Medulla oblongata (tissue), 1 donor: ENCODE results near the gene PPP1R3F.
"Not testable (repeated sequence)": the region's sequence is repeated elsewhere in the genome, so short reads cannot be mapped to it uniquely, and the experiment has no call there.

Experiments
- DNase-seq: peaks from one replicate; pipeline ENCODE4 v3.0.0-alpha.2; 2015; ENCODE audit errors: extremely low spot score

The PPP1R3F gene

DNA sequence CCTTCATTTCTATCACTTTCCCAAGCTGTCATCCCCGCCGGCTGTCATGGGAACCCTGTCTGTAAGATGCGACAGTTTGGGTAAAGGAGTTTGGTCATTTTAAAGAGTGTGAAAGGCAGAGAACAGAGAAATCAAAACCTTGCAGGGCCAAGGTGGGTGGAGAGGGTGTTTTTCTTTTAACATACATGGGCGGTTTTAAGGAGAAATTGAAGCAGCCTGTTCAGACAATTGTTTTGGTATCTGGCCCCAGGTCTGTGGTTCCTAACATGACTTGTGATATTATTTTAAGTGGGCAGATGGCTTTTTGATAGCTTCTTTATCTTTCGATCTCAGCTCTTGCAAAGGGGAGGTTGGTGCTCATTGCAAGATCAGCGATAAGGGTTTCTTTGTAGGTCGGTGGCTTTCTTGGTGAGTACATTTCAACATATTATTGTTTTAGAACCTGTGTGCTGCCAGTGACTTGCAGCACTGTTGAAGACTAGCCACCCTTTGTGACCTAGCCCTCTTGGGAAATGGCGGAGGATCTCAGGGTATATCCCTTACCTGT is 3.7 kb downstream of the PPP1R3F start:
- no peak for DNase-seq

DNA sequence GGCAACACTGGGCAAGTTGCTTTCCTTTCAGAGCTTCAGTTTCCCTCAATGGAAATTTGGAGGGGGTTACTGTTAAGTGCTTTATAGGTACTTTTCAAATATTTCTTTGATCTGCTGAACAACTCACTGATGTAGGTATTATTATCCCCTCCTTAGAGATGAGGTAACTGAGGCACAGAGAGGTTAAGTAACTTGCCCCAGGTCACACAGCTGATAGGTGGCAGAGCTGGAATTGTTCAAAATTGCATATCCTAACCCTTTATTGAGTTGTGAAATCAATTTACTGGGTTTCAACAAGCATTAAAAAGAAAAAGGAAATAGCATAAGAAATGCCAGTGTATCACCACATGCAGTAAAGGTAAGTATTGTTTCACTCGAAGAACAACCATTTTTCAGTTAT is 6.6 kb downstream of the PPP1R3F start:
- no peak for DNase-seq

DNA sequence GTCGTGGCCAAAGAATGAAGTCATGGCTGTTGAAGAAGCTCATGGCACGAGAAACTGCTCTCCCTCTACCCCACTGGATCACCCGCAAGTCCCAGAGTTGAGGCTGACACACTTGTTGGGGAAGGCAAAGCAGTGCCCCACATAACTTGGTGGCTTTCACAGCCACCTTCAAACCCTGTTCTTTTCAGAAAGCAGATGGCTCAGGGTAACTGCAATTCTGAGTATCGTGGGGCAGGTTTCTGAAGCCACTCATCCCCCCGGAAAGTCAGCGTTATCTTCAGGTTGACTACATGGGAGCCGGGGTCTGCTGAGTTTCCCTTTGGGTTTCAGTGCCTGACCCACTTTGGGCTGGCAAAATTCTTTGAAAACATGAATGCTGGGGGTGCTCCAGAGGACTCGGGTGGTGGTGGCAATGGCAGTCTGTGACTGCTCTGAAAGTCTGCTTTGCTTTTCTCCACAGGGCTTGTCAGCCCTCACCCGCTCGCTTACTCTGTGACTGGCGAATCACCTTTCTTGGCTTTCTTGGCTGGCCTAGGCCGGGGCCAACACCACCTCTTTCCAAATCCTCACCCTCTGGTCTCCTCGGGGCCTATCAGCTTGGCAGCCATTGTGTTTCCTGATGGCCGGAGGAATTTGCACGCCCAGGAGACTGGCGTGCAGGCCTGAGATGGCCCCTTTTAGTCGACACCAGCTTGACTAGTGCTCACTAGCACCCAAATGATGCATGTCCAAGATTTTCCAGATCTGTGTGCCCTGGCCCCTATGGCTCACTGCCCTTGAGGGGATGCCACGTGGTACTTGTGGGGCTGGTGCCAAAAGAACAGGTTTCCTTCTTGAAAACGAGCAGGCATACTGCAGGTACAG is 7.3 kb downstream of the PPP1R3F start:
- DNase-seq, result no peak

DNA sequence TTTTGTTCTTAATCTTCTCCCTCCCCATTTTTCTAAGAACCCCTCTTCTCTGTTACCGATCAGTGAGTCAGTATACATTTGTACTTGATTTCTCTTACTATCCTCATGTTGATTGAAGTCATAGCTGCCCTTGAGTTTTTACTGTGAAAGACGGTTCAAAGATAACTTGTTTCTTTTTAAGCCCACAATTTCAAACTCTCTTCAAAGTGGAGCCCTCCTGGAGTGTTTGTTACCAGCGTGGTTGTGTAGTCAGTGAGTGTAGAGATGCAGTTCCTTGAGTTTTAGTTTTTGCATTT is 7.9 kb downstream of the PPP1R3F start:
- DNase-seq, result no peak

DNA sequence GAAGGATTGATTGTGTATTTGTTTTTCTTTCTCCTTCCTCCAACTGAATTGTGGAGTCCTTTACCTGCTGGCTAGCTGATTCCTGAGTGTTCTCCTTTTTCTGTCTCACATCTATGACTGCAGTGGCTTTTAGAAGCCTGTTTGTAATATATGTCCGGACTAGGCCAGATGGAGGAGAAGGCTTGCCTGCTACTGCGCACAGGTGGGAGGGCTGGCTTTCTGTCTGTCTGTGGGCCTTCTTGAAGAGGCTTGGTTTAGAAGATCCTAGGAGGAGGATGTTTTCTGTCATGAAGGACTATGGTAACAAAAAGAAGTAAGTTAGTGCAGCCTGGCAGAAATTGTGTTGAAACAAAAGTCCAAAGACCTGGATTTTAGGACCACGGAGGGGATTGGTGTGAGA is 8.5 kb downstream of the PPP1R3F start:
- no peak for DNase-seq

DNA sequence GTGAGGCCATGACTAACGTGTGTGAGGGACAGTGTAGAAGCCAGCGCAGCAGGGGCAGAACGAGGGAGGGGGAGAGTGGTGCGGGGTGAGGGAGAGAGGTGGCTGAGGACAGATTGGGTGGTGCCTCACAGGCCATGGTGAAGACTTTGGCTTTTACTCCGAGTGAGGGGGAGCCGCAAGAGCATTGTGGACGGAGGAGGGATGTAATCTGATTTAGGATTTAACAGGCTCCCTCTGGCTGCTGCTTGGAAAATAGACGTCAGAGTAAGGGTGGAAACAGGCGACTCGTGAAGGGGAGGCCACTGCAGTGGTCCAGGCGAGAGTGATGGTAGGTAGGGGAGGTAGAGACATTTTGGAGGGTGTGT is 13.0 kb downstream of the PPP1R3F start:
- DNase-seq, result no peak

DNA sequence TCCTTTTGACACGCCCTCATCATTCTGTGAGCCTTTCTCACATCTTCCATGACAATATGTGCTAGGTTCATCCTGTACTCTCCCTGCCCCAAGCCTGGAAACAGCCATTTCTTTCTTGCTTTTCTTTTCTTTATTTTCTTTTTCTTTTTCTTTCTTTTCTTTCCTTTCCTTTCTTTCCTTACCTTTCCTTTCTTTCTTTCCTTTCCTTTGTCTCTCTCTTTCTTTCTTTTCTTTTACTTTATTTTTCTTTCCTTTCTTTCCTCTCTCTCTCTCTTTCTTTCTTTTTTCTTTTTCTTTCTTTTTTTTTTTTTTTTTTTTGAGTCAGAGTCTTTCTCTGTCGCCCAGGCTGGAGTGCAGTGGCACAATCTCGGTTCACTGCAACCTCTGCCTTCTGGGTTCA is 14.6 kb downstream of the PPP1R3F start:
- DNase-seq, result no peak

DNA sequence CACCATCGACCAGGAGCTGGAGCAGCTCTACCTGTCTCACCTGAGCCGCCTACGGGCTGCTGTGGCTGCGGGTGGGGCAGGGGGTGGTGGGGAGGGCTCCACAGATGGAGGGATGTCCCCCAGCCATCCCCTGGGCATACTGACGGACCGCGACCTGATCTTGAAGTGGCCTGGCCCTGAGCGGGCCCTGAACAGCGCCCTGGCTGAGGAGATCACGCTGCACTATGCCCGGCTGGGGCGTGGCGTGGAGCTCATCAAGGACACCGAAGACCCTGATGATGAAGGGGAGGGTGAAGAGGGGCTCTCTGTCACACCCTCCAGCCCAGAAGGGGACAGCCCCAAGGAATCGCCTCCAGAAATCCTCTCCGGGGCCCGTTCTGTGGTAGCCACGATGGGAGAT is 16.5 kb downstream of the PPP1R3F start:
- DNase-seq, result no peak

DNA sequence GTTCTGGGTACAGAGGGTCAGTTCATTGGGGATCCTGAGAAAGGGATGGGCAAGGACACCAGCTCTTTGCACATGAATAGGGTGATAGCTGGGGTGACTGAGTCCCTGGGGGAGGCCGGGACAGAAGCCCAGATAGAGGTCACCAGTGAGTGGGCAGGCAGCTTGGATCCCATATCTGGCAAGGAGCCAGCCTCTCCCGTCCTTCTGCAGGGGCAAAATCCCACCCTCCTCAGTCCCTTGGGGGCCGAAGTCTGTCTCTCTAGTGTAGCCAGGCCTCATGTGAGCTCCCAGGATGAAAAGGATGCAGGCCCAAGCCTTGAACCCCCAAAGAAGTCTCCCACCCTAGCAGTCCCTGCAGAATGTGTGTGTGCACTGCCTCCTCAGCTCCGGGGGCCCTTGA is 17.0 kb downstream of the PPP1R3F start:
- DNase-seq, result no peak

DNA sequence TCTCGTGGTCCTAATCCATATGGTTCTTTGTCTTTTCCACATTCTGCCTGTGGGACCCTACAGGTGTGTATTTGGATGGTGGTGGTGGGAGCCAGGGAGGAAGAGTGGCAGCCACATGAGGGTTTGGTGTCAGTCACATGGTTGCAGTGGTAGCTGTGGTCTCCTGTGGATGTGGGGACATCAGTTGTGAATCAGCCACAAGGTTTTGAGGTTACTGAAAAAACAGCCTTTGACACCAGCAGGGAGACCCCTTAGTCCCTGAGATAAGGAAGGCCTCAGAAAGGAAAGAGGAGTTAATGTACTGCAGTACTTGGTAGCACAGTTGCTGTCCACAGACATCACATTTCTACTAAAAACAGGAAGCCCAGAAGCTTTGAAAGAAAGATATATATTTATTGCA is 18.1 kb downstream of the PPP1R3F start:
- no peak for DNase-seq

DNA sequence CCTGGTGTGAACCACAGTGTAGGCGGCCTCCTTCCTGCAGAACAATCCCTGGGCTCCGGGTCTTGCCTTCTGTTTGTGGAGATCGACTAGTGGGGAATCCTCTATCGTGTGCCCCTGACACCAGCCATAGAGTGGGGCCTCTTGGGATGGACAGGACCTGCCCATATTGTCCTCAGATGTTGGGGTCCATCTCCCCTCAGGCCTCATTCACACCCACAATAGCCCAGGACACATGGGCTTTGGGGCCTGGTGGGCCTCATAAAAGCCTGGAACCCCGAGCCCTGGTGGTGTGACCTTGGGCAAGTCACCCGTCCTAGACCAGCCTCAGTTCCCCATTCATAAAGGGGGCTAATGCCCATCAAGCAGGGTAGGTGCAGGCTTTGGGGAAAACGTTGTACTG is 20.6 kb downstream of the PPP1R3F start:
- no peak for DNase-seq

DNA sequence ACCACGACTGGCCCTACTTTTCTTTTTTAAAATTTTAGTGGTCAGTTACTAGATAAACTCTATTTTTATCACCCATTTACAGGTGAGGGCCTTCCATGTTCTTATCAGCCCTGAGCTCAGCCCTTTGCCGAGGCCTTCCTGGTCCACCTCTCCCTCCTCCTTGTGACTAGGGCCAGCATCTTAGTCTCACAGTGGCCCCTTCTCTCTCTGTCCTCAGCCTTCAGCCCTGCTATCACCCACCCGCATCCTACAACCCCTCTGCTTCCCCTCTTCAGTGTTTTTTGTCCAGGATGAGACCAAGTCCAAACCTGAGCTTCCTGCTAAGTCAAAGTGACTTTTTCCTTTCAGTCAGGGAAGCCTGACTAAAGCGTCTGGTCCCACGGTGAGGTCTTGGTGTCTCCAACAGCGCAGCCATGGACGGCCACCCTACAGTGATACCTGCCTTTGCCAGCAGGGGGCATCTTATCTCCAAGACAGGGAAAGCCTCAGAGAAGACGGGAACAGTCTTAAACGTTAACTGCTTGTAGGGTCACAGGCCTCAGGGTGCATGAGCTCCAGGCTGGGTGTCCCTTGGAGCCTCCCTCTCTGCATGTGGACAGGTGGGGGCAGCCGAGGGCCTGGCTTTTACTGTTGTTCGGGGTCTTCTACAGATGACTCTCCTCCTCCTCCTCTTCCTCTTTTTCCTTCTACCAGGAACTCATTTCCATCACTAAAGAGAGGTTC is 22.2 kb downstream of the PPP1R3F start:
- peak; percentile 57 for DNase-seq

DNA sequence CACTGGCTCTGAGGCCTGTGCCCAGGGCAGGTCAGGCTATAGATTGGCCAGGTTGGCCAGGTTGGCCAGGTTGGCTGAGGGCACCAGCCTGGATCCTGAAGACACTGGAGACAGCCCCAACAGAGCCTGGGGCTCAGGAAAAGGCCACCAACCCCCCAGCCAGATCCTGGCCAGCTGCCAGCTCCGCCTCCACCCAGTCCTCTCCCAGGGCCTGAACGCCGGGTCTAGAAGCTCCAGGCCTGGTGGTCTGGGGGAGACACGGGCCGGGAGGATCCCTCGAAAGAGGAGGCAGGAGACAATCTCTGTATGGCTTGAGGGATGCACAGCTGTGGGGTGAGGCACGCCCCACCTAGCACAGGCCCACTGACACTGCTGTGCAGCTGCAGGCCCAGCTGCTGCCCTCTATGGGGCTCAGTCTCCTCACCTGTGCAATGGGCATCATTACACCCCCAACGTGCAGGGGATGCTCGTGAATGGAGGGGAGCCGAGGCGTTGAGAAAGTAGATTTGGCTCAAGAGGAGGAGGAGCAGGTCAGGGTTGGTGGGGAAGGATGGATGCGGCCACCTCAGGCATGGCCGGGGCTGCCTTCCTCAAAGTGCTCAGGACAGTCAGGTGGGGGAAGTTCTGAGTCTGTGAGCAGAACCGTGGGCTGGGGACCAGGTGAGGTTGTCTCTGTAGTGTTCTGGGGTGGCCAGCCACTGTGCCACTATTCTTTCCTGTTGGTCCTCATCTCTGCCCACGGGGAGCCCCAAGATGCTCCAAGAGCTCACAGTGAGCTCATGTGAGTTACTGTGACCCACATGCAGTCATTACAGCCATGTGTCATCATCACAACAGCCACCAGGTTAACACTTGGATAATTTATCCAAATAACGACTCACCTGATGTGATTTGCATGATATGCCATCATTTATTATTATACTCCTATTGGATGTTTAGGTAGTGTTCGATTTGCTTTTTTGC is 23.1 kb downstream of the PPP1R3F start:
- no peak for DNase-seq

DNA sequence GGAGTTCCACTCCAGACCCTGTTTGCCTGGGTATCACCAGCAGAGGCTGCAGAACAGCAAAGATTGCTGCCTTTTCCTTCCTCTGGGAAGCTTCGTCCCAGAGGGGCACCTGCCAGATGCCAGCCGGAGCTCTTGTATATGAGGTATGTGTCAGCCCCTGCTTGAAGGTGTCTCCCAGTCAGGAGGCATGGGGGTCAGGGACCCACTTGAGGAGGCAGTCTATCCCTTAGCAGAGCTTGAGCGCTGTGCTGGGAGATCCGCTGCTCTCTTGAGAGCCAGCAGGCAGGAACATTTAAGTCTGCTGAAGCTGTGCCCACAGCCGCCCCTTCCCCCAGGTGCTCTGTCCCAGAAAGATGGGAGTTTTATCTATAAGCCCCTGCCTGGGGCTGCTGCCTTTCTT is 29.7 kb downstream of the PPP1R3F start:
- DNase-seq, result not testable (repeated sequence)

DNA sequence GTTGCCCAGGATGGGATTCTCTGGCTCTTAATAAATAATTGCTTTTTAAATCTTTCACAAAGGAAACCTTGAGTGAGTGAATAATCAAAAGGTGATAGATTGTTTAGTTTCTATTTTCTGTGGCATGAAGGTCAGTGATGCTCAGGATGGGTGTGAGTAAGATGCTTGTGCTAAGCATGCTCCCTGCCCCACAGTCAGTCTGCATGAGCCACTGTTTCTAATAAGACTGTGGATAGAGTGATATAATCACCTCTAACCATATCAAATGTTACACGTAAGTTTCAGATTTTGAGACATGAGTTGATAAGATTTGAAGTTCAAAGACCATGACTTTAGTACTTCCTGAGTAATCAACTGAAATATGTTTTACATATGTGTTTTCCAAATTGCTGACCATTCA is 31.1 kb downstream of the PPP1R3F start:
- no peak for DNase-seq

DNA sequence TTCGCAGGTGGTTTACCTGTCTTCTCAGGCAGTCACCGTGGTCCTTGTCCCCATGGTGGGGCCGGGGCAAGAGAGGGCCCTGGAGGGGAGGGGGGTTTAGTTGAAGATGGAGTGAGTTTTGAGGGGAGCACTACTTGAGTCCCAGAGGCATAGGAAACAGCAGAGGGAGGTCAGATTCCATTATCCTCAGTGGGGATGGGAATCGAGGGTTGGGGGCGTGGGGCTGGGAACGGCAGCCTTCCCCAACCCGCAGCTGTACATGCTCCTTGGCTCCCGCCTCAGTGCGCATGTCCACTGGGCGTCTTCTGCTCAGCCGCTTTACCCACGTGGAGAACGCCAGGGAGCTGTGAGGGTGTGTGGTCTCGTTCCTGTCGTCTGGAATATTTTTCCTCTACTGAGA is 33.8 kb downstream of the PPP1R3F start, which contains the start of gene GAGE10:
Gene GAGE10 (plus strand): TSS at position 301 of the 400 bp plus-strand sequence. CDS start 1,214 bp downstream, outside the sequence.
- no peak for DNase-seq

DNA sequence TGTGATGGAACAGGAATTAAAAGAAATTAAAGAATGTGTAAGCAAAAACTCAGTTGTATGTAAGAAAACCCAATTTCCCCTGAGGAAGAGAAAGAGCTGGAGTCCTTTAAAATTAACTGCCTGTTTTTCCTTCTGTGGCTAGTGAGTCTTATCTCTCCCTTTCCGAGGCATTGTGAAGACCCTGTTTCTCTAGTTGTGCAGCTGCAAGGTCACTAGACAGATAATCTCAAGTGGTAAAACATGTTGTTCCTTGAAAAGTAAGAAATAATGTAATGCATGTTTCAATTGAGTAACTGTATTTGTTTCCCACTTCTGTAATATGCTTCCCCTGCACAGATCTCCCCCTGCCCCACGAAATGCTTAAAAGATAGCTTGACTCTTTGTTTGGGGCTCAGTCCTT is 38.2 kb downstream of the PPP1R3F start:
- not testable (repeated sequence) for DNase-seq

DNA sequence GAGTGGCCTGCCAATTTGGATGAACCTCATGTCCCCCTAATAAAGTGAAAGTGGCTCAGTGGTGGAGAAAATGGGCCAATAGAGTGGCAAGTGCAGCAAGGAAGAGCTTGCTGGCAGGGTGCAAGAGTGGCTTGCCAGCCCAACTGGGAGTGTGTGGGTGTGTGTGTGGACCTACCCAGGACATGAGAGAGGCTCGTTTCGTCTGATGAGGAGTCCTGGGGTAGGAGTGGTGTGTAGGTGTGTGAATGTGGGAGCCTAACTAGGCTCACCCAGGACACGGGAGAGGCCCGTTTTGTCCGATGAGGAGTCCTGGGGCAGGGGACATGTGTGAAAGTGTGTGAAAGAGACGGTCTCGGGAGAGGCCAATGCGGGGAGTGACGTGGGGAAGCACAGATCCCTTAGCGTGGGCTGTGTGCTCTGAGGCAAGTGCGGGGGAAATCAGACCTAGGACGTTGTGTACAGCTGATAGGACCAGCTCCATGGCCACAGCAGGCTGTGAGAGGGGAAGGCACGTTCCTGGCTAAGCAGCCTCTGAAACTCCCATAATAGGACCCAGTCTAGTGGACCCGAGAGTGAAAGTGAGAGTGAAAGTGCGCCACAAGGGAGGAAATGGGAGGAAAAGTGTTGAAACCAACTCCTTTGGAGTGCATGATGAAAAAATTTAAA is 39.1 kb downstream of the PPP1R3F start:
- peak; percentile 30 for DNase-seq

DNA sequence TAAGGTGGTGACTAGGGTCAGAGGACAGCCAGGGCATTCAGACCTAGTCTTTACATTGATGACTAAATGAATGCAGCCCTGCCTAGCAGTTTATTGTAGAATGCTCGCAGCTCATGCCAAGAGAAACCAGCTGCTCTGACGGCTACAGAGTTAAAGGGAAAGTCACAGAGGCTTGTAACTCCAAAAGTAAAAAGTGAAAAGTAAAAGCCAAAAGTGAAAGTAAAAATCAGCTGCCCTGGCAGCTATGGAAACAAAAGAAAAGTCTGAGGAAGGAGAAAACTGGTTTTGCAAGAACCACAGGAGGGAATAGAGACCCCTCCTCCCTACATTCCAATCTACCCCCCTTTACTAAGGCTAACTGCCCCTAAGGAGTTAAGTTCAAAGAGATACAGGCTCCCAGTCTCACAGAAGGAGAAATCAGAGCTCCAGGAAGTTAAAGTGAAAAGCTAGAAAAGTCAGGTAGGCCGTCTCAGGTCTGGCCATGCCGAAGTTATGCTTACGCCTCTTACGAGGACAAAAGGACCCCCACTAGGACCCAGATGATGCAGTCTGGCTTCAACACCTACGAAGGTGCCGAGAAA is 39.9 kb downstream of the PPP1R3F start:
- DNase-seq, result peak; percentile 12

DNA sequence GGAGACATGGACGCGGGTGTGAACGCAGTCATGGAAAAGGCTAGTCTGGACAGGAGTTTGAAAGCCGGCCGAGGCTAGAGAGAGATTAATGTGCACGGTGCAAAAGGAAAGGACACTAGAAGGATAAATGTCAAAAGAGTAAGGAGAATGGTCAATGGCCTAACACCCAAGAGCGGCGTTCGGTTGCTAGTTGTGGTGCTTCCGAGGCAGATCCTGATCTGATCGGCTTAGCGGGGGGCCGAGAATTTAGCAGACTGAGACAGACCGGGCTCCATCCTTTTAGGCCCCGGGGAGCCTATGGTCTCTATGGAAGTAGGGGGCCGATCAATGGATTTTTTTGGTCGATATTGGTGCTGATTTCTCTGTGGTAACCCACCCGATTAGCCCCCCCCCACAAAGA is 40.8 kb downstream of the PPP1R3F start:
- DNase-seq, result no peak

DNA sequence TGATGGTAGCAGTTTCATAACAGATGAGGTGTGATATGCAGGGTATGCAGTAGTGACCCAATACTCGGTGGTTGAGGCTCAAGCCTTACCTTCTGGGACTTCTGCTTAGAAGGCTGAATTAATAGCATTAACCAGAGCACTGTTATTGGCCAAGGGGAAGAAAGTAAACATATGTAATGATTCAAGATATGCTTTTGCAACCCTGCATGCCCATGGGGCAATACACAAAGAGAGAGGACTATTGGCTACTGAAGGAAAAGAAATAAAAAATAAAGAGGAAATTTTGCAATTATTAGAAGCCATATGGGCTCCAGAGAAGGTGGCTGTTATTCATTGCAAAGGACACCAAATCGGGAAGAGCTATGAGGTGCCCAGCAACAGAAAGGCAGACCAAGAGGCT is 42.6 kb downstream of the PPP1R3F start:
- DNase-seq, result no peak
